Stimulated activated CD8-positive, alpha-beta memory T cell treated with anti-CD3 and anti-CD28 coated beads, Interleukin-15, amount 100 ng/mL, for 24 hours (primary cell): ENCODE measurements around the gene MCIDAS.

Source experiments
- DNase-seq: peaks from one replicate; pipeline ENCODE4 v3.0.0-alpha.2; 2020; ENCODE audit warnings: low read depth

The MCIDAS gene

GRCh38 chr5:55222092-55222984, 4.8 kb downstream of the MCIDAS start:
- DNase-seq: no peak

- no peak for DNase-seq
Observed at GRCh38 chr5:55220433-55221185, 6.5 kb downstream of the MCIDAS start.

- no peak for DNase-seq
Observed at GRCh38 chr5:55219770-55220169, 7.3 kb downstream of the MCIDAS start.

DNA sequence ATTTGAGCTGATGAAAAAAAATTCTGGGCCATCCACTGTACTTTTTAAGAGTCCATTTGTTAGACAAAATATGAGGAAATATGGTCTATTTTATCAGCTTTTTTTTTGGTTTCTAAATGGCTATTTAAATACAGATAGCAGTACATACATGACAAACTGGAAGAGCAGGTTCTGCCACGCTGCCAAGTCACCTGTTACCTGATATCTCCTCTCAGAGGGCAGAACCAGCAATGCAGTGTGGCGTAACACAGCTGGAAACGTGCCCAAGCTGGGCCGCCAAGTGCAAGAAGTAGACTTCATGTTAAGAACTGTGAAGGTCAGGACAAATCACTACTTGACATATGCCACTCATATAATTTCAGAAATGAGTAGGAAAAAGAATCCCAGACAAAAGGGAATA, 8.1 kb downstream of the MCIDAS start:
- DNase-seq: no peak

- no peak for DNase-seq
Observed at GRCh38 chr5:55211184-55211874, 15.8 kb downstream of the MCIDAS start.

GRCh38 chr5:55205001-55205400, 22.1 kb downstream of the MCIDAS start:
- DNase-seq: no peak

GRCh38 chr5:55191165-55191564, 36.0 kb downstream of the MCIDAS start:
- no peak for DNase-seq

- no peak for DNase-seq
Observed at GRCh38 chr5:55188656-55189540, 38.2 kb downstream of the MCIDAS start.

- no peak for DNase-seq
Observed at GRCh38 chr5:55187370-55187769, 39.7 kb downstream of the MCIDAS start.

DNA sequence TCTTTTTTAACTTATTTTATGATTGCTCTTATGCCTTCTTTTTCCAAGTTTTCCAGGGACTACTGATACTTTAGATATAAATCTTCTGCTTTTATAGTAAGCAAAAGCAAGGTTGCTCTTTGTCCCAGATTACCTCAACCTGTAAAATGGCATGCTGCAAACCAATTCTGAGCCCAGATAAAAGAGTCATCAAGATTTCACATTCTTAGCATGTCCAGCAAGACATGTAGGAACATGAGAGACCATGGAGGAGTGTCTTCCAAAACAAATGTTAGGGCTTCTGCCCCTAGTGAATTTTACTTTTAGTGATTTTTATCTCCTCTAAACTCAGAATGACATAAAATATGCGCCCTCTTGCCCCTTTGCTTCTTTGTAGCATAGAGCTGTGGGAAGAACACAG, 47.1 kb downstream of the MCIDAS start:
- DNase-seq: no peak

DNA sequence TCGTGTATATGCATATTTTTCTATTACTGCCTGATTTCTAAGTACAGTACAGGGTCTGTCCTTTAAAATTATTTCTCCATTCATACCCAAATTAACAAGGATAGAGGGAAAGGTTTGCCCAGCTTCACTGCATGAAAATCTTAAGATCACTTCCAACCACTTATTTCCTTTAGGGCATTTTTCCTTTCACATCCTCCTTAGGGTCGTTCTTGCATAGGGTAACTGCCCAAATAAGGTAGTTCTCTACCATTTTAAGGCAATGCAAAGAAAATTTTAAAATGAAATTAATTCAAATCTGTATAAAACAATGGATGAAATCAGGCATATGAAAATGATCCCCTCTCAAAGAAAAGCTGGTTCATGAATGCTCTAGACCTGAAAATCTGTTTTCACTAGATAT, 50.0 kb downstream of the MCIDAS start:
- DNase-seq: no peak

DNA sequence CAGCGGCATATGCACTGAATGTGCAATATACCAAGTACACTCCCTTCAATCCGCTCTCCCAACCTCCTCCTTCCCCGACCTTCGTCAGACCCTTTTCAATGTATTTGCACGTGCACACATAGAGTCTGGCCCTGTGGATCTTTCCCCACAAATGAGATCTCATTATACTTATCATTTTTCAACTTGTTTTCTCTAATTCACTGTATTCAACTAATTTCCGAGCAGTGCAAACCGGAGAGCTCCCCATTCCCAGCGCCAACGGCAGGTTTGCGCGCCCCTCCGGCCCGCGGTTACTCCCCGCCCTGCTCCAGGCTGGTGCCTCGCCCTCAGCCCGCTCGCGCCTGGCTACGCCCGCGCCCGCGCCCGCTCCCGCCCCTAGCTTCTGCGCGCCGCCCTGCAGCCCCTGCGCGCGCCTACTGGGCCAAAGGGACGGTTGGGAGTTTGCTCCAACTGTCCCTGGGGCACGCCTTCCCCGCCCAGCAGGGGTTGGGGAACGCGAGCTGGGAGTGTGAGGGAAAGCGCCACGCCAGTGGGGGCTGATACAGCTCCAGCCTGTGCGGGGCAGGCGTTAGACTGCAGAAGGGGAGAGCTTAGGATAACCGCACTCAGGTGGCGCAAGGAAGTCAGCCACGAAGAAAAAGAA, 50.8 kb downstream of the MCIDAS start:
- no peak for DNase-seq

GRCh38 chr5:55175781-55176175, 51.3 kb downstream of the MCIDAS start:
- no peak for DNase-seq

DNA sequence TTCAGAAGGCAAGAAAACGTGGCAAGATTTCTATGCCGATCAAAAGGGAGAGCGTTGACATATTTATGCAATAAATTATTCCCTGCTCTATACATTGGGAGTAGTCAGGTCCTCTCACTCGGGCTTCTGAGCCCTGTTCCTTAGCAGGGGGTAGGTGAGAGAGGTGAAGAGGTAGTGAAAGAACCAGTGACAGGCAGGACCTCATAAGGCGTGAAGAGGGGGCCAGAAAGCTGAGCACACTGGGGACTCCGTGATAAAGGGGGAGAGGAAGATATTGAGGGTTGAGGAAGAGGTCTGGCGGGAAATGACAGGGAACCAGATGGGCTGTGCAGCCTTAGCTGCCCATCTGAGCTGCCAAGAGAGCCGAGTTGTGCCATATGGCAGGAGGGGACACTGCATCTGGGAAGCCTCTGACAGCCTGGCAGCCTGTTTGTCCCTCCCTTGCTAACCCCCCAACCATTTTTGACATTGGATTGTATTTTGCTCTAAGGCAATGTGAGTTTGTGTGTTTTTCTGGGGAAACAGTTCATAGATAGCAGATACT, 53.4 kb downstream of the MCIDAS start:
- no peak for DNase-seq

GRCh38 chr5:55172937-55173686, 54.0 kb downstream of the MCIDAS start, which contains the start of gene CDC20B:
TSS of gene CDC20B (minus strand) at chr5:55173177. CDS start at chr5:55173000, 177 bp downstream.
- DNase-seq: peak; percentile 66

GRCh38 chr5:55172051-55172899, 54.8 kb downstream of the MCIDAS start:
- no peak for DNase-seq

- no peak for DNase-seq
Observed at GRCh38 chr5:55171471-55171870, 55.6 kb downstream of the MCIDAS start.
